HepG2 (cell line): ENCODE data around the gene NCOA7. TPM values are rescaled to one million over a fixed set of nuclear protein-coding genes. Genes with fewer than 3 reads are reported as not detected.

Source experiments
- ARHGAP35 ChIP-seq: sonication (generic); formaldehyde crosslinking; IDR thresholded peaks from 2 replicates; pipeline ENCODE4 v1.9.0; 2022; ENCODE audit warnings: mild to moderate bottlenecking, inconsistent platforms, moderate library complexity, missing genetic modification reagents, borderline replicate concordance
- ARNTL ChIP-seq: sonication (generic); formaldehyde crosslinking; IDR thresholded peaks from 2 replicates; pipeline ENCODE4 v1.4.0; 2020; ENCODE audit warnings: mild to moderate bottlenecking, missing genetic modification reagents
- CEBPG ChIP-seq: IDR thresholded peaks from 2 replicates; pipeline ENCODE4 v1.6.1; 2016
- ELF4 ChIP-seq: sonication (generic); formaldehyde crosslinking; IDR thresholded peaks from 2 replicates; pipeline ENCODE4 v1.5.0; 2020; ENCODE audit warnings: missing genetic modification reagents, mild to moderate bottlenecking, moderate library complexity, borderline replicate concordance
- RBAK ChIP-seq: sonication (generic); formaldehyde crosslinking; IDR thresholded peaks from 2 replicates; pipeline ENCODE4 v1.5.1; 2020; ENCODE audit warnings: mild to moderate bottlenecking, missing genetic modification reagents
- RFXANK ChIP-seq: IDR thresholded peaks from 2 replicates; pipeline ENCODE4 v1.6.1; 2016
- XRCC5 ChIP-seq: fragments of 200-400 bp; formaldehyde crosslinking; optimal IDR thresholded peaks from 2 replicates; pipeline ENCODE3; 2017; ENCODE audit warnings: mild to moderate bottlenecking, low read length
- YEATS4 ChIP-seq: sonication (generic); formaldehyde crosslinking; IDR thresholded peaks from 2 replicates; pipeline ENCODE4 v1.4.0; 2020; ENCODE audit warnings: missing genetic modification reagents, borderline replicate concordance
- ZNF235 ChIP-seq: sonication (generic); formaldehyde crosslinking; IDR thresholded peaks from 2 replicates; pipeline ENCODE4 v1.8.1; 2023; ENCODE audit warnings: mild to moderate bottlenecking, missing genetic modification reagents, borderline replicate concordance
- ZNF468 ChIP-seq: sonication (generic); formaldehyde crosslinking; IDR thresholded peaks from 2 replicates; pipeline ENCODE4 v1.8.0; 2022; ENCODE audit warnings: mild to moderate bottlenecking, moderate library complexity, missing genetic modification reagents
- ZNF547 ChIP-seq: sonication (generic); formaldehyde crosslinking; IDR thresholded peaks from 2 replicates; pipeline ENCODE4 v1.5.1; 2020; ENCODE audit warnings: mild to moderate bottlenecking, missing genetic modification reagents
- ZNF816 ChIP-seq: sonication (generic); formaldehyde crosslinking; IDR thresholded peaks from 2 replicates; pipeline ENCODE4 v1.8.0; 2022; ENCODE audit warnings: missing genetic modification reagents, mild to moderate bottlenecking, borderline replicate concordance
- ZNF883 ChIP-seq: sonication (generic); formaldehyde crosslinking; IDR thresholded peaks from 2 replicates; pipeline ENCODE4 v1.5.1; 2020; ENCODE audit warnings: mild to moderate bottlenecking, missing genetic modification reagents; ENCODE audit errors: not compliant biosample characterization
- polyA plus RNA-seq, 8 experiments: library from polyadenylated mRNA; depleted of rRNA in 3 of 8; stranded (reverse) in 7 of 8; unstranded in 1 of 8; fragments of >200 nt; fragmentation: Illumina TruSeq in 4 of 8; extraction: Trizol in 4 of 8; gene quantifications; 2 replicates each; pipeline versions ENCODE4 v1.2.1 to v1.2.3, GENCODE V29; 2011 to 2016; ENCODE audit warnings: low read depth in 4 of 8, missing spikeins in 1 of 8, mixed read lengths in 1 of 8; ENCODE audit not compliant: insufficient read depth in 1 of 8
- total RNA-seq, 5 experiments: library from RNA; depleted of rRNA; stranded (reverse); fragments of >200 nt; fragmentation: Illumina TruSeq; extraction: Trizol; gene quantifications; 2 replicates each; pipeline ENCODE4 v1.2.3, GENCODE V29; 2016; ENCODE audit warnings: low read depth in 1 of 5
- TF ChIP-seq, protein P1 (sequence below), 2 experiments: fragments of 450-650 bp in 1 of 2; sonication (generic) in 1 of 2; formaldehyde crosslinking; IDR thresholded peaks; 2 replicates each; pipeline versions ENCODE4 v1.5.0 to v1.8.0; 2020 to 2022; ENCODE audit warnings: mild to moderate bottlenecking in 1 of 2, missing genetic modification reagents in 1 of 2
- TF ChIP-seq, protein P2 (sequence below), 2 experiments: sonication (generic) in 1 of 2; formaldehyde crosslinking in 1 of 2; IDR thresholded peaks; 2 replicates each; pipeline versions ENCODE4 v1.4.0 to v1.6.1; 2018 to 2020; ENCODE audit warnings: missing genetic modification reagents in 2 of 2, borderline replicate concordance in 1 of 2, low read depth in 1 of 2, mild to moderate bottlenecking in 1 of 2, missing biosample characterization in 1 of 2
- TF ChIP-seq, protein P3 (sequence below): sonication (generic); formaldehyde crosslinking; IDR thresholded peaks from one replicate; pipeline ENCODE4 v1.5.1; 2020; ENCODE audit warnings: mild to moderate bottlenecking, missing genetic modification reagents; ENCODE audit errors: not compliant biosample characterization
- TF ChIP-seq, protein P4 (sequence below): IDR thresholded peaks from 2 replicates; pipeline ENCODE4 v1.6.1; 2016; ENCODE audit warnings: low read depth, borderline replicate concordance
- TF ChIP-seq, protein P5 (sequence below): sonication (generic); formaldehyde crosslinking; IDR thresholded peaks from 2 replicates; pipeline ENCODE4 v1.8.1; 2023; ENCODE audit warnings: mild to moderate bottlenecking, moderate library complexity, missing genetic modification reagents

NCOA7 gene
- total and polyA plus RNA-seq, 2 of the 13 experiments (the other 11 are each of a cell fraction or from before 2014, with no cell fraction given), result 13.6 to 20.8 TPM

DNA sequence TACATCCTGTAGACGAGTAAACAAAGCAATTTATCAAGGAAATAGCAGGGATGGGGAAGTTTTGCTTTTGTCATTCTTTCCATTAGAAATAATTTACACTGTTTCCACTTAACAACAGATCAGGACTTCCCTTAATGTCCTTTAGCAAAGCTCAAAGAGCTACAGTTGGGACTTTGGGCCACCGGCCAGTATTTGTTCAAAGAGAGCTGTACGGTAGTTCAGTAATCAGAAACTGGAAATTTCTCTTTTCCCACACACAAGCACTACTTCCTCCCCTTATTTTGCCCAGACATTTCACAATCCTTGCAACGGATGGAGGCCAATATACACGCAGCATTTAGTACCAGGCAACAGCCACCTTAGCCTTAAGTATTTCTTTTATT is 153.7 kb downstream of the NCOA7 start (continued):
- TF ChIP-seq, protein P1, sequence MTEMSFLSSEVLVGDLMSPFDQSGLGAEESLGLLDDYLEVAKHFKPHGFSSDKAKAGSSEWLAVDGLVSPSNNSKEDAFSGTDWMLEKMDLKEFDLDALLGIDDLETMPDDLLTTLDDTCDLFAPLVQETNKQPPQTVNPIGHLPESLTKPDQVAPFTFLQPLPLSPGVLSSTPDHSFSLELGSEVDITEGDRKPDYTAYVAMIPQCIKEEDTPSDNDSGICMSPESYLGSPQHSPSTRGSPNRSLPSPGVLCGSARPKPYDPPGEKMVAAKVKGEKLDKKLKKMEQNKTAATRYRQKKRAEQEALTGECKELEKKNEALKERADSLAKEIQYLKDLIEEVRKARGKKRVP (CRISPR knock-in tag; IDR thresholded peaks at IDR 0.05), result no peak; a peak in 1 of 4 replicates
- no peak for TF ChIP-seq ARHGAP35
- no peak for TF ChIP-seq ARNTL (CRISPR knock-in tag)
- no peak for TF ChIP-seq ZNF547 (CRISPR knock-in tag)
- TF ChIP-seq ZNF883, result no peak
- no peak for TF ChIP-seq ZNF816 (CRISPR knock-in tag)
- TF ChIP-seq XRCC5, result peak; percentile 45
- no peak for TF ChIP-seq RBAK
- TF ChIP-seq, protein P2, sequence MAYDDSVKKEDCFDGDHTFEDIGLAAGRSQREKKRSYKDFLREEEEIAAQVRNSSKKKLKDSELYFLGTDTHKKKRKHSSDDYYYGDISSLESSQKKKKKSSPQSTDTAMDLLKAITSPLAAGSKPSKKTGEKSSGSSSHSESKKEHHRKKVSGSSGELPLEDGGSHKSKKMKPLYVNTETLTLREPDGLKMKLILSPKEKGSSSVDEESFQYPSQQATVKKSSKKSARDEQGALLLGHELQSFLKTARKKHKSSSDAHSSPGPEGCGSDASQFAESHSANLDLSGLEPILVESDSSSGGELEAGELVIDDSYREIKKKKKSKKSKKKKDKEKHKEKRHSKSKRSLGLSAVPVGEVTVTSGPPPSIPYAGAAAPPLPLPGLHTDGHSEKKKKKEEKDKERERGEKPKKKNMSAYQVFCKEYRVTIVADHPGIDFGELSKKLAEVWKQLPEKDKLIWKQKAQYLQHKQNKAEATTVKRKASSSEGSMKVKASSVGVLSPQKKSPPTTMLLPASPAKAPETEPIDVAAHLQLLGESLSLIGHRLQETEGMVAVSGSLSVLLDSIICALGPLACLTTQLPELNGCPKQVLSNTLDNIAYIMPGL (CRISPR knock-in tag; IDR thresholded peaks at IDR 0.05; ENCODE audit: borderline replicate concordance in 1 of 2, low read depth in 1 of 2), result no peak
- TF ChIP-seq, protein P3, sequence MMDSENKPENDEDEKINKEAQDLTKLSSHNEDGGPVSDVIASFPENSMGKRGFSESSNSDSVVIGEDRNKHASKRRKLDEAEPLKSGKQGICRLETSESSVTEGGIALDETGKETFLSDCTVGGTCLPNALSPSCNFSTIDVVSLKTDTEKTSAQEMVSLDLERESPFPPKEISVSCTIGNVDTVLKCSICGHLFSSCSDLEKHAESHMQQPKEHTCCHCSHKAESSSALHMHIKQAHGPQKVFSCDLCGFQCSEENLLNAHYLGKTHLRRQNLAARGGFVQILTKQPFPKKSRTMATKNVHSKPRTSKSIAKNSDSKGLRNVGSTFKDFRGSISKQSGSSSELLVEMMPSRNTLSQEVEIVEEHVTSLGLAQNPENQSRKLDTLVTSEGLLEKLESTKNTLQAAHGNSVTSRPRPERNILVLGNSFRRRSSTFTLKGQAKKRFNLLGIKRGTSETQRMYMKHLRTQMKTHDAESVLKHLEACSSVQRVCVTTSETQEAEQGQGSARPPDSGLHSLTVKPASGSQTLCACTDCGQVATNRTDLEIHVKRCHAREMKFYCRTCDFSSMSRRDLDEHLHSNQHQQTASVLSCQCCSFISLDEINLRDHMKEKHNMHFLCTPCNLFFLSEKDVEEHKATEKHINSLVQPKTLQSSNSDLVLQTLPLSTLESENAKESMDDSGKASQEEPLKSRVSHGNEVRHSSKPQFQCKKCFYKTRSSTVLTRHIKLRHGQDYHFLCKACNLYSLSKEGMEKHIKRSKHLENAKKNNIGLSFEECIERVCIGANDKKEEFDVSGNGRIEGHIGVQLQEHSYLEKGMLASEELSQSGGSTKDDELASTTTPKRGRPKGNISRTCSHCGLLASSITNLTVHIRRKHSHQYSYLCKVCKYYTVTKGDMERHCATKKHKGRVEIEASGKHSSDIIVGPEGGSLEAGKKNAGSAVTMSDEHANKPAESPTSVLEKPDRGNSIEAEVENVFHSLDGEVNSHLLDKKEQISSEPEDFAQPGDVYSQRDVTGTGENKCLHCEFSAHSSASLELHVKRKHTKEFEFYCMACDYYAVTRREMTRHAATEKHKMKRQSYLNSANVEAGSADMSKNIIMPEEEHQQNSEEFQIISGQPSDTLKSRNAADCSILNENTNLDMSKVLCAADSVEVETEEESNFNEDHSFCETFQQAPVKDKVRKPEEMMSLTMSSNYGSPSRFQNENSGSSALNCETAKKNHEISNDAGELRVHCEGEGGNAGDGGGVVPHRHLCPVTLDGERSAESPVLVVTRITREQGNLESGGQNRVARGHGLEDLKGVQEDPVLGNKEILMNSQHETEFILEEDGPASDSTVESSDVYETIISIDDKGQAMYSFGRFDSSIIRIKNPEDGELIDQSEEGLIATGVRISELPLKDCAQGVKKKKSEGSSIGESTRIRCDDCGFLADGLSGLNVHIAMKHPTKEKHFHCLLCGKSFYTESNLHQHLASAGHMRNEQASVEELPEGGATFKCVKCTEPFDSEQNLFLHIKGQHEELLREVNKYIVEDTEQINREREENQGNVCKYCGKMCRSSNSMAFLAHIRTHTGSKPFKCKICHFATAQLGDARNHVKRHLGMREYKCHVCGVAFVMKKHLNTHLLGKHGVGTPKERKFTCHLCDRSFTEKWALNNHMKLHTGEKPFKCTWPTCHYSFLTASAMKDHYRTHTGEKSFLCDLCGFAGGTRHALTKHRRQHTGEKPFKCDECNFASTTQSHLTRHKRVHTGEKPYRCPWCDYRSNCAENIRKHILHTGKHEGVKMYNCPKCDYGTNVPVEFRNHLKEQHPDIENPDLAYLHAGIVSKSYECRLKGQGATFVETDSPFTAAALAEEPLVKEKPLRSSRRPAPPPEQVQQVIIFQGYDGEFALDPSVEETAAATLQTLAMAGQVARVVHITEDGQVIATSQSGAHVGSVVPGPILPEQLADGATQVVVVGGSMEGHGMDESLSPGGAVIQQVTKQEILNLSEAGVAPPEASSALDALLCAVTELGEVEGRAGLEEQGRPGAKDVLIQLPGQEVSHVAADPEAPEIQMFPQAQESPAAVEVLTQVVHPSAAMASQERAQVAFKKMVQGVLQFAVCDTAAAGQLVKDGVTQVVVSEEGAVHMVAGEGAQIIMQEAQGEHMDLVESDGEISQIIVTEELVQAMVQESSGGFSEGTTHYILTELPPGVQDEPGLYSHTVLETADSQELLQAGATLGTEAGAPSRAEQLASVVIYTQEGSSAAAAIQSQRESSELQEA (CRISPR knock-in tag), result no peak
- TF ChIP-seq, protein P4, sequence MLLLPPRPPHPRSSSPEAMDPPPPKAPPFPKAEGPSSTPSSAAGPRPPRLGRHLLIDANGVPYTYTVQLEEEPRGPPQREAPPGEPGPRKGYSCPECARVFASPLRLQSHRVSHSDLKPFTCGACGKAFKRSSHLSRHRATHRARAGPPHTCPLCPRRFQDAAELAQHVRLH (CRISPR knock-in tag), result peak; percentile 65; the same call in 1 of the 2 replicates
- peak; percentile 98 for TF ChIP-seq CEBPG
- TF ChIP-seq ZNF235, result no peak
- TF ChIP-seq, protein P5, sequence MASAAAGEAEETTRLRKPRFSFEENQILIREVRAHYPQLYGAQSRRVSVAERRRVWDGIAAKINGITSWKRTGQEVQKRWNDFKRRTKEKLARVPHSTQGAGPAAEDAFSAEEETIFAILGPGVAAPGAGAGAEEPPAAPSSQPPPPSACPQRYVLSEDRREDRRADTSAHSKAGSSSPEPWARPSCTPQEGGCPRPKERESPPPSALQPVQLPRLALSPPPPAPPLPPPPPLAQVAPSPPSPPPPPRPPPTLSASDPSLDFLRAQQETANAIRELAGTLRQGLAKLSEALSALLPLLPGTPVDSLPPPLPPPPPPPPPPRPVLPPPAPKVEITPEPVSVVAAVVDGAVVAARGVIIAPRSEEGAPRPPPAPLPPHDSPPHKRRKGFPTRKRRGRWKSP (CRISPR knock-in tag), result peak; percentile 32; the same call in 1 of the 2 replicates
- peak; percentile 76; the same call in 1 of the 2 replicates for TF ChIP-seq RFXANK (CRISPR knock-in tag)
- peak; percentile 55; the same call in 1 of the 2 replicates for TF ChIP-seq YEATS4
- no peak for TF ChIP-seq ZNF468
- no peak for TF ChIP-seq ELF4 (CRISPR knock-in tag)
